Uterus (tissue), 4 donors: ENCODE data around the gene FNDC11. TPM values are rescaled to one million over a fixed set of nuclear protein-coding genes. Genes with fewer than 3 reads are reported as not detected.
A peak's percentile ranks its signal among the peaks of the same experiment; 100 is the strongest.

Source experiments
- DNase-seq, 2 donors: peaks; one replicate each; pipeline ENCODE4 v3.0.0-alpha.2; 2019 to 2020
- H3K27ac ChIP-seq, 2 donors: fragments of 200-600 bp; sonication (generic); 1 replicate in 1 of 2; 2 replicates in 1 of 2; pipeline ENCODE4 v1.5.1; 2016 to 2018
- H3K27me3 ChIP-seq, 2 donors: fragments of 200-600 bp; sonication (generic); one replicate each; pipeline ENCODE4 v1.5.1; 2018 to 2019; ENCODE audit warnings: control low read depth in 1 of 2
- H3K36me3 ChIP-seq, 2 donors: fragments of 200-600 bp; sonication (generic); one replicate each; pipeline ENCODE4 v1.5.1; 2019; ENCODE audit warnings: control low read depth in 1 of 2
- H3K4me1 ChIP-seq, 2 donors: fragments of 200-600 bp; sonication (generic); one replicate each; pipeline ENCODE4 v1.5.1; 2018 to 2019; ENCODE audit warnings: control low read depth in 1 of 2
- H3K4me3 ChIP-seq, 2 donors: fragments of 200-600 bp; sonication (generic); 1 replicate in 1 of 2; 2 replicates in 1 of 2; pipeline ENCODE4 v1.5.1; 2018 to 2019; ENCODE audit warnings: mild to moderate bottlenecking in 1 of 2
- H3K9me3 ChIP-seq, 2 donors: fragments of 200-600 bp; sonication (generic); one replicate each; pipeline ENCODE4 v1.5.1; 2019; ENCODE audit warnings: control low read depth in 1 of 2
- CTCF ChIP-seq, 4 experiments: fragments of 200-600 bp in 2 of 4; fragments of 450-650 bp in 2 of 4; sonication (generic) in 2 of 4; IDR thresholded peaks; one replicate each; pipeline ENCODE4 v1.5.1; 2016 to 2019; ENCODE audit warnings: antibody characterized with exemption in 4 of 4, mild to moderate bottlenecking in 2 of 4, moderate library complexity in 1 of 4
- POLR2A ChIP-seq, 2 donors: fragments of 450-650 bp; IDR thresholded peaks; one replicate each; pipeline ENCODE4 v1.6.1; 2016; ENCODE audit warnings: antibody characterized with exemption in 2 of 2, mild to moderate bottlenecking in 1 of 2, moderate library complexity in 1 of 2
- intact Hi-C: fragments of 100-400 bp; cut with DNase I; formaldehyde crosslinking; loops from one replicate; pipeline ENCODE4 v1.15.1; 2023; ENCODE audit warnings: low total_unique reads
- total RNA-seq, 4 donors: library from RNA; depleted of rRNA in 3 of 4; stranded (reverse); fragments of >200 nt in 3 of 4; gene quantifications; one replicate each; pipeline versions ENCODE4 v1.1.0 to v1.2.4, GENCODE V29; 2014 to 2023
- donor health status: DM: yes; HTN: yes; CAD: no.

Gene FNDC11
- total RNA-seq, 4 donors from 2014 or later, result 0.34 to 0.69 TPM; not detected in 2

GRCh38 chr20:63590218-63591146, 36.5 kb downstream of the FNDC11 start:
- no peak overlapping the region for H3K27ac ChIP-seq
- DNase-seq, result no peak
- H3K4me3 ChIP-seq, result no peak overlapping the region
- no peaks in the 10 kb centered on the region for H3K9me3 ChIP-seq
- H3K27me3 ChIP-seq, result no peaks in the 10 kb centered on the region
- intact Hi-C loops, result no loop called here
- TF ChIP-seq POLR2A (IDR thresholded peaks at IDR 0.05) (no peak), CTCF (IDR thresholded peaks at IDR 0.05) (no peak)
- H3K4me1 ChIP-seq, result no peaks in the 10 kb centered on the region
- H3K36me3 ChIP-seq, result no peaks in the 10 kb centered on the region

GRCh38 chr20:63591147-63591533, 37.2 kb downstream of the FNDC11 start:
- Histone ChIP-seq H3K27ac (no peak overlapping the region), H3K4me1 (no peaks in the 10 kb centered on the region), H3K36me3 (no peaks in the 10 kb centered on the region), H3K9me3 (no peaks in the 10 kb centered on the region), H3K27me3 (no peaks in the 10 kb centered on the region), H3K4me3 (no peak overlapping the region)
- no peak for DNase-seq
- intact Hi-C loops, result no loop called here
- no peak for TF ChIP-seq POLR2A (IDR thresholded peaks at IDR 0.05)
- no peak for TF ChIP-seq CTCF (IDR thresholded peaks at IDR 0.05)

GRCh38 chr20:63591786-63592355, 37.9 kb downstream of the FNDC11 start:
- Histone ChIP-seq H3K4me1 (no peaks in the 10 kb centered on the region), H3K36me3 (no peaks in the 10 kb centered on the region), H3K9me3 (no peaks in the 10 kb centered on the region), H3K27me3 (no peaks in the 10 kb centered on the region), H3K4me3 (no peak overlapping the region), H3K27ac (no peak overlapping the region)
- DNase-seq, result no peak
- TF ChIP-seq CTCF (IDR thresholded peaks at IDR 0.05) (no peak), POLR2A (IDR thresholded peaks at IDR 0.05) (no peak)
- intact Hi-C loops, result no loop called here

DNA sequence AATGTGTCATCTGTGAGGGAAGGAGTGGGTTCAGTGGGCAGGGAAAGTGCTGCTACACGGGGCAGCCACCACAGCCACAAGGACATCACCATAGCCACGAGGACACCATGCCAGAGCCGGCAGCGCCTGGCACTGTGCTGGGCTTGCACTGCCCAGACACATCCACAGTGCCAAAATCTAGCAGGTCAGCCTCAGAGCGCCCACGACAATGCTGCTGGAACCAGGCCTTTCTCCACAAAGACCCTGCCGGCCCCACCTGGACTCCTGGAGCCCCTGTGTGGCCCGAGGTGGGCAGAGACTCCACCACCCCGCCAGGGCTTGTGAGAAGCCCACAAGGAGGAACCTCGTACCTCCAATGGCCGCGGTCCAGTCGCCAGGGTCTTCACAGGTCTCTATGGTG, 38.7 kb downstream of the FNDC11 start:
- no peaks in the 10 kb centered on the region for H3K27me3 ChIP-seq
- DNase-seq, result no peak
- intact Hi-C loops, result no loop called here
- no peak overlapping the region for H3K4me3 ChIP-seq
- H3K36me3 ChIP-seq, result no peaks in the 10 kb centered on the region
- TF ChIP-seq POLR2A (IDR thresholded peaks at IDR 0.05), result no peak
- no peak for TF ChIP-seq CTCF (IDR thresholded peaks at IDR 0.05)
- H3K9me3 ChIP-seq, result no peaks in the 10 kb centered on the region
- no peaks in the 10 kb centered on the region for H3K4me1 ChIP-seq
- H3K27ac ChIP-seq, result no peak overlapping the region

GRCh38 chr20:63594043-63594561, 40.1 kb downstream of the FNDC11 start:
- peak in 1 of 2 donors; percentile 47 for DNase-seq
- Histone ChIP-seq H3K36me3 (no peaks in the 10 kb centered on the region), H3K4me1 (no peaks in the 10 kb centered on the region), H3K4me3 (no peak overlapping the region), H3K27me3 (no peaks in the 10 kb centered on the region), H3K9me3 (no peaks in the 10 kb centered on the region), H3K27ac (peak overlapping the region in 1 of 2 donors; percentile 64)
- no peak for TF ChIP-seq CTCF (IDR thresholded peaks at IDR 0.05)
- TF ChIP-seq POLR2A (IDR thresholded peaks at IDR 0.05), result no peak
- intact Hi-C loops, result no loop called here
